HG03442 (cell line): ENCODE data around the gene ANXA9.
A peak's percentile ranks its signal among the peaks of the same experiment; 100 is the strongest.

ENCODE experiments used
- ATAC-seq: cut with Tn5 transposase; IDR thresholded peaks from one replicate; pipeline ENCODE4 v1.9.1; 2021; ENCODE audit warnings: mild to moderate bottlenecking, moderate library complexity; ENCODE audit not compliant: unreplicated experiment

ANXA9 gene

DNA sequence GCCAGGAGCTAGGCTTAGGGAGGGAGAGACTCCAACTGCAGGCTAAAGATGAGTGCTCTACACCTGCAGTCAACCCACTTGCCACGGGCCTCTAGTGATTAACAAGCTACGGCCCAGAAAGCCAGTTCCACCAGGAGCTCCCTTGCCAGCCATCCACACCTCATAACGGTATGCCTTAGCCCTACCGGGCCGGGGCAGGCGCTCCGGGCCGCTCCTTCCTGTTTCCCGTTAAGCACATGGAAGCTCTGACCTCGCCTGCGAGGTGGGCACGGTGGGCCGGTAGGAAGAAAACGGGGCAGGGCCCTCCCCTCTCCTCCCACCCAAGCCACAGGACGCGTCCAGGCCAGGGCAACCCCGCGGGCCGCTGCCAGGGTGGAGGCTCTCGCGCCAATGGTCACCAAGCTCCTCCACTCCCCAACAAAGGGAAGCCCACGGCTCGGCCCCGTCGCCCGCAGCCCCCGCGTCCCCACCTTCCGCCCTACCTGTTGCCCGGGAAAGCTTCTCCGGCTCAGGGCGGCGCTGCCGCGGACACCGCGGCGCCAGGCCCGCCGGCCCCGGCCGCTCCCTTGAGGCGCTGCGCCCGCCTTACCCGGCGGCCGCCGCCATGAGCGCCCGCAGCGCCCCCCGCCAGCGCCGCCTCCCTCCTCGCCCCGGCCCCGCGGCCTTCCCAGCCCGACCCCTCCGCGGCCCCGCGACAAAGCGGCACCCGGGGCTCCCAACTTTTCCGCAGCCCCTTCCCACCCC is 8.1 kb upstream of the ANXA9 start:
- ATAC-seq = peak; percentile 43

GRCh38 chr1:150974580-150975478 is 7.3 kb upstream of the ANXA9 start, which contains the start of gene CERS2:
TSS of gene CERS2 (minus strand) at chr1:150974835. CDS start at chr1:150969090, 5,745 bp downstream.
- peak; percentile 55 for ATAC-seq

GRCh38 chr1:150976401-150976821 is 5.7 kb upstream of the ANXA9 start:
- no peak for ATAC-seq

GRCh38 chr1:150976879-150977694 is 5.0 kb upstream of the ANXA9 start:
- no peak for ATAC-seq

GRCh38 chr1:150979092-150980056 is 2.7 kb upstream of the ANXA9 start:
- peak; percentile 39 for ATAC-seq

DNA sequence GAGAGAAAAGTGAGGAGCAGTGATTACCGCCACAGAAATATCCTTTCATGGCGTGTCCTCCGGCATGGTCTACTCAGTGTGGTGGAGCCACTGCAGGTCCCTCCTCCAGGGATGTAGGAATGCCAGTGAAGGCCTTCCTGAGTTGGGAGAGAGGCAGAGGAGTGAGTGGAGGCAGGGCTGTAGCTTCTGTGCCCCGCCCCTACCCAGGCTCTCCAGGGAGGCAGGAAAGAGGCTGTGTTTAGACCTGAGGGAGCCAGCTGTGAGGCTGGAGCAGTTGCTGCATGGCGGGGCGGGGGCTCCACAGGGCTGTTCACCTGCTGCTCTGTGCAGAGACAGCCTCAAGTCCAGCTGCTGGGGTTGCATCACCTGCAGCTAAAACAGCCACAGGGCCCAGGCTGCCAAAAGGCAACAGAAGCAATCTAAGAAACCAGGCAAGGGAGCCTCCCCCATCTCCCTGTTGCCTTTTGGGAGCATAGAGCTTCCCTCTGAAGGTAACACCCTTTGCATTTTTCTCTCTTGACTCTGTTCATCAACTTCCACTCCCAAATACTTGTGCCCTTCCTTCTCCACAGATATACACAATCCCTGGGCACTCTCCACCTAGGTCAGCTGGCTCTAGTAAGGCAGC is 801 bp upstream of the ANXA9 start:
- ATAC-seq = no peak

- ATAC-seq = no peak
Measured at GRCh38 chr1:150985179-150985825, 3.2 kb downstream of the ANXA9 start.

- ATAC-seq = no peak
Measured at GRCh38 chr1:150987924-150988323, 5.8 kb downstream of the ANXA9 start.

DNA sequence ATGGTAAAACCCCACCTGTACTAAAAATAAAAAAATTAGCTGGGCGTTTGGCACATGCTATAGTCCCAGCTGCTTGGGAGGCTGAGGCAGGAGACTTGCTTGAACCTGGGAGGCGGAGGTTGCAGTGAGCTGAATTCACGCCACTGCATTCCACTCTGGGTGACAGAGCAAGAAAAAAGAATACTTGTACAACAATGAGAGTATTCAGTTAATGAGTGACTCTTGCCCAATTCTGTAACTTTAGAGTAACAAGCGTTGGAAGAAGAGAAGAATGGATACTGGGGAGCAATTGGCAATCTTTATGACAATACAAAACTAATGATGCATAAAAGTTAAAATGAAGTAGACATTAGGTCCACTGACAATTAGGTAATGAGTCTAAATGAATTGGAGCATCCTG is 10.5 kb downstream of the ANXA9 start:
- no peak for ATAC-seq

GRCh38 chr1:150994248-150994647 is 12.2 kb downstream of the ANXA9 start:
- no peak for ATAC-seq

DNA sequence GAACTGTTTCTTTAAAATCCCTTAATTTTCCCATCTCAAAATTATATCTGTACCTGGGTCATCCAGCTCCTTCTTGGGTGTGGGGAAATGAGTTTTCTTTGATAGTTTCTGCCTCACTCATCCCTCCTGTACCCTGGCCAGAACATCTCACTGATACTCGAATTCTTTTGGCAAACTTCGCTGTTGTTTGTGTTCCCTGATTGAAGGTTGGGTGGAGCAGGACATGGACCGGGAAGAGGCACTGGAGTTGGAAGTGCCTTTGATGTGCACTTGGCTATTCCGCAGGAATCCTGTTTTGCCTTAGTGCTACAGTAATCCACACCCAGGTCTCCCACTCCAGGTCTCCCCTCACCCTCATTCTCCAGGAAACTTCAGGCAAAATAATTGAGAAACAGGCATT is 13.4 kb downstream of the ANXA9 start:
- no peak for ATAC-seq

- ATAC-seq = no peak
Measured at GRCh38 chr1:150995896-150996295, 13.8 kb downstream of the ANXA9 start.

DNA sequence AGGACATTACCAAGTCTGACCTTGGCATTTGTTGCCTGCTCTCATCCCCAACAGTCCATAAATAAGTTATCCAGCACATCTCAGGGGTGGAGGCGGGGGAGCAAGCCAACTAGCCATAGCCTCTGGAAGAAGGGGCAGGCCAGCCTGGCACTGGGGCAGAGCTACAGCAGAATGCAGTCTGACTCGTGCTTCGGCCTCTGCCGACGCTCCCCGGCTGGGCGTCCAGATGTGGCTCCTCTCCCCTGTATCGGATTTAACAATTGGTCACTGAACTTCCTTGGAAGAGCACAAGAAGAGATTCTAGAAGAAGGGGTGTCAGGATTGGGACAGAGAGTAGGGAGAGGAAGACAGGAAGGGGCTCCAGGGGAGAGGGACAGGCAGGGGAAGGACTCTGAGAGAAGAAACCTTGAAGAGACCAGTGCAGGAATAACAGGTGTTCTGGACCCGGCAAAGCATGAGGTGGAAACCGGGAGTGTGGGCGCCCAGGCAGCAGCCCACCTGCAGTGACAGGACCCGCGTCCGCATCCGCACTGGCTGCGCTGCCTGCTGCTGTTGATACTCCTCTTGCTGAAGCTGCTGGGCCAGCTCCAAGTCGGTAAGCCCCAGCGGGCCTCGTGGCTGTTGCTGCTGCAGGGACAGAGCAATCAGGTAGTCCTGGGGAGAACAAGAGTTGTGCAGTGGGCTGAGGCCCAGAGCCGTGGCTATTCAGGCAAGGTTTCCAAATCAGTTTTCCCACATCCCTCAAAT is 15.2 kb downstream of the ANXA9 start:
- ATAC-seq = no peak

- ATAC-seq = no peak
Measured at GRCh38 chr1:150997949-150998348, 15.9 kb downstream of the ANXA9 start.

DNA sequence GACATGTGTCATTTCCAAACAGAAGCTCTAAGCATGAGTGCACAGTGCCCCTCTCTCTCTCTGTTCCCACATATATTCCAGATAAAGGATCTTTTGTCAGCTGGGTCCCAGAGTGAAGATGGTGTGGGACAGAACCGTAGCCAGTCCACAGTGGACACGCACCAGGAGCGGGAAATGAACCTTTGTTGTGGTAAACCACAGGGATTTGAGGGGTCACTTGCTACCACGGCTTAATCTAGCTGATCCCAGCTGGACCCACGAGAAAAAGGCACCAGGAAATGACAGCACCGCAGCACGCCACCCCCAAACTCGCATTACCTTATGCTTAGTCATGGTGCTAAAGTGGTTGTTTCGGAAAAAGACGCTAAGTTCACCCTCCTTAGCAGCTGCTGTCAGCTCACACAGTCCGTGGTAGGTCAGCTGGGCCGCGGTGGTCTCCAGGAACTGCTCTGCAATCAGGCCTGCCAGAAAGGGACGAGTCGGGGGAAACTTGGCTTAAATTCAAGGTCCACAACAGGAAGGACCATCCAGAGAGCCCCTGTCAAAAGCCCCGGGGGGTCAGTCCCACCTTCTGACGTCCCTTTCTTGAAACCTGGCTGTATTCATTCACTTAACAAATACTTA is 17.1 kb downstream of the ANXA9 start:
- no peak for ATAC-seq

DNA sequence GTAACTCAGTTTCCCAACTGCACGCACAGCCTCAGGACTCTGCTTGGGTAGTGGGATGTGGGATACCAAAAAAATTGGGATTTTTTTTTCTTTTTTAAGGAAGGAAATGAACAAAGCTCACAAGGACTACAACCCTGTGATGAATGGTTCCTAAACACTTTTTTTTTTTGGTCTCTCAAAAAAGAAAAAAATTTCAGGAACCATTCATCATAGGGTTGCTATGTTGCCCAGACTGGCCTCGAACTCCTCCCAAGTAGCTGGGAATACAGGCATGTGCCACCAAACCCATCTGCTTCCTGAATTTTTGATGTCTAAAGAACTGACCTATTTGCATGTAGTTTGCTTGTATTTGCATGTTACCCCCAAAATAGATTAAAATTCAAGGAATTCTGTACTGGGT is 17.8 kb downstream of the ANXA9 start:
- no peak for ATAC-seq

DNA sequence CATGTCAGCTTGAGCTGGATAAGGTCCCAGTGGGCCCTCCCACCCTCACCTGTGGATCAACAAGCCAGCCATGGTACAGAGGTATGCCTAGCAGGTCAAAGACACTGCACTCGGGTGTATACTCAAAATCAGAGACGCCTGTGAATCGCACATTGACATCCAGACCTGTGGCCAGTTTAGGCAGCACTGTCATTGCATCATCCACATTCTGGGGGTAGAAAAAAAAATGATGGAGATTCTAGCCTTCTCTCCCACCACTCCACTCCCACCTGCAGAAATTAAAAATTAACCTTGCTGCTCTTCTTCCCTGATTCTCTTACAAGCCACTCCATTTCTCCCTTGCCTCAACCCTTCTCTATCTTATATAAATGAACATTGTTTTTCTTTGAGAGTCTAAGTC is 18.3 kb downstream of the ANXA9 start:
- no peak for ATAC-seq

- ATAC-seq = no peak
Measured at GRCh38 chr1:151001602-151002001, 19.5 kb downstream of the ANXA9 start.
